HL-60 (cell line): ENCODE results near the gene EMC8.

Source experiments
- DNase-seq, 2 experiments: peaks; one replicate each; pipeline ENCODE4 v3.0.0-alpha.2; 2010 to 2020; ENCODE audit warnings: low read depth in 1 of 2, low spot score in 1 of 2
- H3K27ac ChIP-seq: fragments of 250-450 bp; sonication (Bioruptor Pico); replicated peaks from 2 replicates; pipeline ENCODE4 v1.5.1; 2020; ENCODE audit warnings: mild to moderate bottlenecking, moderate library complexity
- H3K27me3 ChIP-seq: fragments of 250-450 bp; sonication (Bioruptor Pico); 2 replicates; pipeline ENCODE4 v1.5.1; 2021; ENCODE audit warnings: mild to moderate bottlenecking, moderate library complexity; ENCODE audit not compliant: insufficient read depth, poor library complexity, severe bottlenecking
- H3K4me3 ChIP-seq: replicated peaks from 2 replicates; pipeline ENCODE4 v1.5.1; 2011; ENCODE audit warnings: mild to moderate bottlenecking, control low read depth, low read length; ENCODE audit not compliant: insufficient read depth
- CTCF ChIP-seq: IDR thresholded peaks from one replicate; pipeline ENCODE4 v1.5.1; 2011; ENCODE audit warnings: low read length, control low read depth, inconsistent platforms; ENCODE audit not compliant: insufficient read depth
- GABPA ChIP-seq: IDR thresholded peaks from 2 replicates; pipeline ENCODE4 v1.6.1; 2012; ENCODE audit warnings: low read depth
- POLR2AphosphoS5 ChIP-seq: IDR thresholded peaks from 2 replicates; pipeline ENCODE4 v1.6.1; 2012; ENCODE audit warnings: low read depth
- REST ChIP-seq: IDR thresholded peaks from 2 replicates; pipeline ENCODE4 v1.6.1; 2012; ENCODE audit warnings: low read depth; ENCODE audit not compliant: insufficient replicate concordance
- SPI1 ChIP-seq: IDR thresholded peaks from 2 replicates; pipeline ENCODE4 v1.6.1; 2012; ENCODE audit warnings: low read depth, mild to moderate bottlenecking, borderline replicate concordance

EMC8 gene

GRCh38 chr16:85755929-85756768 lies 43.2 kb downstream of the EMC8 start:
- Histone ChIP-seq H3K4me3 (no peak overlapping the region), H3K27ac (no peak overlapping the region), H3K27me3 (no peaks in the 10 kb centered on the region)
- no peak for TF ChIP-seq REST
- TF ChIP-seq SPI1: no peak
- TF ChIP-seq CTCF: no peak
- TF ChIP-seq GABPA: no peak
- no peak for TF ChIP-seq POLR2AphosphoS5
- DNase-seq: peak in 1 of 2 experiments; percentile 46

- Histone ChIP-seq H3K27me3 (no peaks in the 10 kb centered on the region), H3K4me3 (no peak overlapping the region), H3K27ac (no peak overlapping the region)
- no peak for DNase-seq
- TF ChIP-seq CTCF (no peak), SPI1 (peak; percentile 22; the same call in 1 of the 2 replicates)
Observed at GRCh38 chr16:85754413-85754812, 44.9 kb downstream of the EMC8 start.

GRCh38 chr16:85753976-85754375 lies 45.4 kb downstream of the EMC8 start:
- Histone ChIP-seq H3K27ac (no peak overlapping the region), H3K27me3 (no peaks in the 10 kb centered on the region), H3K4me3 (no peak overlapping the region)
- TF ChIP-seq GABPA (no peak), SPI1 (no peak), POLR2AphosphoS5 (no peak), CTCF (no peak)
- DNase-seq: no peak

GRCh38 chr16:85753559-85753958 lies 45.8 kb downstream of the EMC8 start:
- TF ChIP-seq REST: no peak
- TF ChIP-seq GABPA: no peak
- no peak for TF ChIP-seq SPI1
- no peak for TF ChIP-seq POLR2AphosphoS5
- no peak for TF ChIP-seq CTCF
- Histone ChIP-seq H3K27me3 (no peaks in the 10 kb centered on the region), H3K27ac (no peak overlapping the region), H3K4me3 (no peak overlapping the region)
- no peak for DNase-seq
